HG03520 (cell line): Measurements from ENCODE around the gene RUNX2.
"Not testable (repeated sequence)": the region's sequence is repeated elsewhere in the genome, so short reads cannot be mapped to it uniquely, and the experiment has no call there.

Source experiments
- ATAC-seq: cut with Tn5 transposase; IDR thresholded peaks from one replicate; pipeline ENCODE4 v1.9.1; 2021; ENCODE audit warnings: mild to moderate bottlenecking, moderate library complexity; ENCODE audit not compliant: unreplicated experiment

RUNX2 gene

DNA sequence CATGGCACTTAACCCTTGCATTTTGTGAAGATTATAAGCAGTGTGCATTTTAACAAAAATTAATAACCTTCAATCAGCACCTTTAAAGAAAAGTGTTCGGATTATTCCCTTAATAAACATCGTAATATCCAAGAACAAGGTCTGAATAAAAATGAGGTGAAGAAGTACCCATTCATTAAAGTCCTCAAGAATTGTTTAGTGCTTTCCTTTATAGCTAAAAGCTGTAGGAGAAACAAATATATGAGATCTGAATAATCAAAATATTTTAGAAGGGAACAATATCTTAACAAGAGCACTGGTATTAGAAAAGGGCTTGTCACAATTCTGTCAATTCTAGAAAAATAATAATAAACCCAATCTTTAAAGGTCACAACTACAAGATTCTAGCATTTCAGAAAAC is 217.3 kb downstream of the RUNX2 start:
- no peak for ATAC-seq

DNA sequence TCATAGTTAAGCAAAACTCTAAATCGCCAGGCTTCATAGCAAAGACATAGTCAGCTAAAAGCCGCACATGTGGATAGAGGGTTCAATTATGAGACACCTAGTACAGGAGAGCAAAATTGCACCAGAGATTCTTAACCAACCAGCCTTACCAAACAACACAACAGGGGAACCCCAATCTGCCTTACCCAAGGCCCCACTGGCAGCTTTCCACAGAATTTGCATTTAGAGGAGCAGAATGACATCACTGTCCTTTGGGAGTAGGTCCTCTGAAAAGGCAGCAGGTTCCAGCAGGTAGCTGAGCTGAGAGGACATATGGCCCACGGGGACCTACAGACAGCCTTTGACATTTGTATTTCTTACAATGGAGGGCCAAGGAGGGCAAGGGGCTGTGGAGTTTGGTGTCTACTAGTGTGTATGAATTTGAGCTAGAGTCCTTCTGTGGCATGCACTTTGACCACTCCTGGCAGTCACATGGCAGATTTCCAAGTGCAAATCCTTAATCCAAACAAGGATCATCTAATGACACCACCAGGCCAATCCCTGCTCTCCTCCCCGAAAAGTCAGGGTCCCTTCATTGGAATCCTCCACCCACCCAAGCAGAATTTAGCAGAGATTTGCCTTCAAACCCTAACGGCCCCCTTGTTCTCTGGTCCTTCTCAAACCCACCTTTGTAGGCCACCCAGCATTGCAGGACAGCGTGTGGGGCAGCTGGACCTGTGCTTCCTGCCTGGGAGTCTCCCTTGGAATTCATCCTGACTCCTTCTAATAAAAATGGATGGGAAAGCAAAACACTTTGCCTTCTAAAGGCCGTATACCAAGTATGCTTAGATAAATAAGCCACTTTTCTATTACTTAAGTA is 220.8 kb downstream of the RUNX2 start:
- ATAC-seq = peak; percentile 90

DNA sequence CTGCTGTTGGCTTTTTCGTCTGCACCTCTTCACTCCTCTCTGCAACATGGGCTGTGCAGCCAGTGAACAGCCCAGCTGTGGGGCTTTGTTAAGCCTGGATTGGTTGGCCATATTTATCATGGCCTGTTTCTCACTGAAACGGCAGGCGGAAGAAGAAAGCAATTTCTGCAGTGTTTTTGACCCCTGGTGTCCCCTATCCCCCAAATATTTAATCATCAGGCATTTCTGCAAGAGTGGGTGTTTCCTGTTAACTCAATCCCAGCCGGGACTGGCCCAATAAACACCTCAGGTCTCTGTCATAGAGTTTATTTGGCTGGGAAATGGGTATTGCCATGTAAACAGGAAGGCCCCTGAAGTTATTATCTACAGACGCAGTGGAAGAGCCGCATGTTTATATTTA is 224.4 kb downstream of the RUNX2 start:
- ATAC-seq = no peak

DNA sequence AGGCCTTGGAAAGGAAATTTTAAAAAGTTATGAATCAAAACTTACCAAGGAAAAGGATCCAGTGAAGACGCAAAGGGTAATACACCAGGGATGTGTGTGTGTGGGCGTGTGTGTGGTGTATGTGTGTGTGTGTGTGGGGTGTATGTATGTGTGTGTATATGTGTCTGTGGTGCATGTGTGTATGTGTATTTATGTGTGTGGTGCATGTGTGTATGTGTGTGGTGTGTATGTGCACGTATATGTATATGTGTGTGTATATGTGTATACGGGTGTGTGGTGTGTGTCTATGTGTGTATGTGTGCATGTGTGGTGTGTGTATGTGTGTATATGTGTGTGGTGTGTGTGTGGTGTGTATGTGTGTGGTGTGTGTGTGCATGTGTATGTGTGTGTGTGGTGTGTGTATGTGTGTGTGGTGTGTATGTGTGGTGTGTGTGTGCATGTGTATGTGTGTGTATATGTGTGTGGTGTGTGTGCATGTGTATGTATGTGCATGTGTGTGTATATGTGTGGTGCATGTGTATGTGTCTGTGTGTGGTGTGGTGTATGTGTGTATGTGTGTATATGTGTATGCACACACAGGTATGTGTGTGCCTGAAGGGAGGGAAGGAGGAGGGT is 225.7 kb downstream of the RUNX2 start:
- no peak for ATAC-seq

DNA sequence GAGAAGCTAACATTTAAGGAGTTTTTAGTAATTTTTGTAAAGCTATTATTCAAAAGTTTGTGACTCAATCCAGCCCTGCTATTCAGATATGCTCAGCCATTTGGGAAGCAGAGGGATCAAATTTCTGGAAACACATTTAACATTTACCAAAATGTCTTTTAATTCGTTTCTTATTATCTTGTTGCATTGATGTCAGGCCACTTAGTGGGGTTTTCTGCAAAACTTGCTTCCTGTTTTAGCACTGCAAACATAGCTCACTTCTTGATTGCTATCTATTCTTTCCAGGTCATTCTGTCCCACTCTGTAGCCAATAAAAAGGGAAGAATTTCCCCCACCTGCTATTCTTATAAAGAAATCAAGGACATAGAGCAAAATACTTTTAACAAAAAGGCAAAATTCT is 226.5 kb downstream of the RUNX2 start:
- no peak for ATAC-seq

DNA sequence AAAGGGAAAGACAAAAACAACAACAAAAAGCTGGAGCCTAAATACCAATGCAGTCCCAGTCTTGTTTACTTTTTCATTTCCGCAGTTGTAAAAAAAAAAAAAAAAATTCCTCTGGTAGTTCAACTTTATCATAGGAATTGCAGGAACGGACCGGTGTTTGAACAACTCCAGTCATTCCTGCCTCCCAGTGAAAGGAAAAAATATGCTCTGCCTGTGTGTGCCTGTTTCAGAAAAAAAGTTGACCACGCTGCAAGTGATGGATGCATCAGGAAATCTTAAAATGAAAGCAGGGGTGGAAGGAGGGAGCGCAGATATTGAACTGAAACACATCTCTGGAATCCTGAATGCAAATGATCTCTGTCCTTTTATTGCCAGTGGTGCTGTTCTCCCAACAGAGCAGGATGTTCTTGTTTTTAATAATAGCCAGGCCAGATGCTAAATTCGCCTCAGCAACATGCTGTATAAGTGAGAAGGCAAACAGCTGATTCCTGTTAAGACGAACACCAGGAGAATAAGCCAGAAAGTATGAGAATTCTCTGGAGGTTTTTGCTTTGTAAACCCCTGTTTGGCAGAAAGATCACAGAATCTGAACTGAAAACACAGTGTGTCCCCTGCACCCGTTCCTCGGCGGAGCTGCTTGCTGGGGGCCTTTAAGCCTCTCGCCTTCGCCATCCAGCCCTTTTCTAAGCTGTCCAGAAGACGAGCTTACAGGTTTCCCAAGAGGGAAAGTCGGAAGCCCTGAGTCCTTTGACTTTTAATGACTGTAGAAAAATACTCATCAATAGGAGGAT is 228.0 kb downstream of the RUNX2 start:
- ATAC-seq = no peak

DNA sequence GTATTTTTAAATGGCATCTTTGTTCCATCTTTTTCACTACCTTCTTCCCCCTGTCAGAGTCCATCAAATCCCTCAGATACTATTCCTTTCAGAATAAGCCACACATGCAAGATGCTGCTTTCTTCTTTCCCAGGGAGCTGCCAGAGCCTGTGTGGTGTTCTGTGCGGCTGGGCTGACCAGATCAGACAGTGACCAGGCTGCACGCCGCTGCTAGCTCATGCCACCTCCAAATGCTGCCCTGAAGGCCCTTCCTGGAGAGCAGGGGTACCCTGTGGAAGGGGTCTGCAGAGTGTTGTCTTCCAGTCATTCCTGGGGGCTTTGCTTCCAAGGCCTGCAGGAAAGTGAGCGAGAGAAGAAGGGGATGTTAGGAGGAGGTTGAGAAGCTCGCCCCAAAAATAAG is 228.7 kb downstream of the RUNX2 start:
- ATAC-seq = no peak

DNA sequence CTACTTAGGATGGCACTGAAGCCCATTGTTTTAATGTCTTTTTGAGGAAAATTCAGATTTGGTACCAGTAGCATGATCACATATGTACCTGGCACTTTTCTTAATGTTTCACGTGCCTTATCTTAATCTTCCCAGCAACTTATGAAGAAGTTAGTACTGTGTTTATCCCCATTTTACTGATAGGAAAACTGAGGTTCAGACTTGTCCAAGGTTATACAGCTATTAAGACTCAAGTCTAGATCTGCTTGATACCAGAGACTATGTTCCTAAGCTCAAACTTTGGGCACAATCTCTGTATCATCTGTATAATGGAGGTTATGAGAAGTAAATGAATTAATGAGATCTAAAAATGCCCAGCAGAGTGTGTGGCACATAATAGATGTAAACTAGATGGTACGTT is 229.3 kb downstream of the RUNX2 start:
- no peak for ATAC-seq

DNA sequence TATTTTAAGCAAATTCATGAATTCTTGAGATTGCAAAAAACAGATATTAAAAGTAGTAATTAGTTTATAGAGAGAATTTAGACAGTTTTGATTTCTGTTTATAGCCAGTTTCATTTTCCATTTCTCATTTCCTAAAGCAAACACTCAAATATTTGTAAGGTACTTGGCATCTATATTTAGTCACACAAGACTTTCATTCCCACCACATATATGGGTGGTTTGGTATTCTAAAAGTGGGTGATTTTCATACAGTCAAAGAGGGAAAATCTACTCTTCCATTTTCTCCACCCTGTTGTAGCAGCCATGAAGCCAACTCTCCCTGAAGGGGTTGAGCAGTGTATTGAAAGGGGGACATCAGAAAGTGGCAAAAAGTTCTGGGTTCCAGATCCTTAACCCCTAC is 230.7 kb downstream of the RUNX2 start:
- no peak for ATAC-seq

DNA sequence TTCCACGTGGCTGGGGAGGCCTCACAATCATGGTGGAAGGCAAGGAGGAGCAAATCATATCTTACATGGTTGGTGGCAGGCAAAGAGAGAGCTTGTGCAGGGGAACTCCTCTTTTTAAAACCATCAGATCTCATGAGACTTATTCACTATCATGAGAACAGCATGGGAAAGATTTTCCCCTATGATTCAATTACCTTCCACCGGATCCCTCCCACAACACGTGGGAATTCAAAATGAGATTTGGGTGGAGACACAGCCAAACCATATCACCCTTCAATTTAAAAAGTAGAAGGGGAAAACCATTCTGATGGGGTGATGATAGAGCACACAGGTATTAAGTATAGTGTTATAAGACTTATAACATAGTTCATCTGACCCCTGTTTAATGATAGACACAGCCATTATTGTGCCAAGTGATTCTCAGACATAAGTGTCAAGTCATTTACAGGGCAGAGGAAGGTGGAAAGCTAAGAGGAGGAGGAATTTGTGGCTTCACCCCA is 232.2 kb downstream of the RUNX2 start:
- not testable (repeated sequence) for ATAC-seq

DNA sequence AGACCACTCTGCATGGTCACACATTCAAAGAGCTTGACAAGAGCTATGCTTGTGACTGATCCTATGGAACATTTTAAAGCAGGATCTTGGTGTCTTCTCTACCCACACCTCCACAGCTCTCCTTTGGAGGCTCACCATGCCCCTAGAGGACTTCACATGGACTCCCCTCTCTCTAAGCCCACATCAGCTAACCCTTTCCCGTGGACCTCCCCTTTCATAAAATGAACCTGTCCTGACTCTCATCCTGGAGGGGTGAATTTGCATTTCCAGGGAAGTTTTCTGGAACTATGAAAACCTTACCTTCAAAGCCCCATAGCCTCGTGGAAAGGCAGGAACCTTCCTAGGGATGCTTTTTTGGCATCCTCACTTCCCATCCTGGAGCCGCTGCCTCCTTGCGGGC is 234.0 kb downstream of the RUNX2 start:
- no peak for ATAC-seq

DNA sequence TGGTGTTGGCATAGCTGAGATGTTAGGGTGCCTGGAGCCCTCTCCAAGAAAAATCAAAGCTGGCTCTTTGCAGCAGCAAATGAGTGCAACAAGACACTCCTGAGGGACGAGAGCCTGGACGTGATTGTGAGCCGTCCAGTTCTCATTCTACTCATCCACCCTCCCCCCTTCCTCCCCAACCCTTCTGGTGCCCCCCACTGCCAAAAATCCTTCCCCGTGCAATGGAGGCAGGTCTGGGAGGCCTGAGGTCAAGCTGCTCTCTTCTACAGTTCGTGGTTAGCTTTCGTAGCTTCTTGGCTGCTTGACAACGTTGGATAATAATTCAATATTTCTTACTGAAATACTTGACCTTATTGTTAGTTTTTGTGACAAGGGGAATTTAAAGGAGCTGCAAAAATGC is 234.9 kb downstream of the RUNX2 start:
- no peak for ATAC-seq

DNA sequence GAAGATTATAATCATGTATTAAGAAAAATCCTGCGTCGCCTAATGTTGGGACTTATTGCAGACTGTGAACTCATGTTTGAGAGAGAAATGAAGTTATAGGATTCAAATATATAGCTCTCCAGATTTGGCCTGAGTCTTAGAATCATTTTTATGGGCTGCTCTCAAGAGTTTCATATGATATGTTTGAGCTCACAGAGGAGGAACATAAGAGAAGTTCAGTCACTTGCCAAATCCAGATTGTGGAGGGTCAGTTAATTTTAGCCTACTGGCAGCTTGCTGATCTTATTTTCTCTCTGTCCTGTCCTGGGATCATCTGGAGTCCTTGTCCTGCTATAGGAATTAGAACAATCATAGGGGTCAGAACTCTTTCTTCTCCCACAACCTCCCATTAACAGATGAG is 235.7 kb downstream of the RUNX2 start:
- ATAC-seq = no peak

DNA sequence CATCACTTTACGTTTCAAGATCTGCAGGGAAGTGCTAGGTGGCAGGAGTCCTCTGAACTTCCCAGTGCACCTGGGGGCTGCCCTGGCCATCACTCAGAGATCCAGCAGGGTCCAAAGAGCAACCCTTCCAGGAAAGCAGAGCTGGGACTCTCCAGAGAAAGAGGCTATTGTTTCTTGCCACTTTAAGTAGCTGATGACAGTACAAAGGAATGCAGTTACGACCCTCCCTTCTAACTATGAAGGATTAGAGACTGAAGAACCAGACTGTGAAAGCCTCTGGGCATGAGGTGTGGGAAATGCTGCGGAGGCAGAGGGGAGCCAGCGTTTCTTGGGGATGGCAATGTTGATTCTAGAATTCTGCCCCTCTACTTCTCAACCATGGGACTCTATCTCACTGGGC is 238.8 kb downstream of the RUNX2 start:
- no peak for ATAC-seq

DNA sequence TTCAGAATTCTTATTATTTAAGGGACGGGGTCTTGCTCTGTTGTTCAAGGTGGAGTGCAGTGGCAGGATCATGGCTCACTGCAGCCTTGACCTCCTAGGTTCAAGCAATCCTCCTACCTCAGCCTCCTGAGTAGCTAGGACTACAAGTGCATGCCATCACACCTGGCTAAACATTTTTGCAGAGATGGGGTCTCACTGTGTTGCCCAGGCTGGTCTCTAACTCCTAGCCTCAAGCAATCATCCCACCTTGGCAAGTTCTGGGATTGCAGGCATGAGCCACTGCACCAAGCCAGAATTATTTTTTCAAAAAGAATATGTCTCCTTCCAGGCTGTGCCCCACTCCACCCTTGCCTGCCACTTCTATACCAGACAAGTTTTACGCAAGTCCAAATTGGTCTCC is 239.7 kb downstream of the RUNX2 start:
- ATAC-seq = no peak

DNA sequence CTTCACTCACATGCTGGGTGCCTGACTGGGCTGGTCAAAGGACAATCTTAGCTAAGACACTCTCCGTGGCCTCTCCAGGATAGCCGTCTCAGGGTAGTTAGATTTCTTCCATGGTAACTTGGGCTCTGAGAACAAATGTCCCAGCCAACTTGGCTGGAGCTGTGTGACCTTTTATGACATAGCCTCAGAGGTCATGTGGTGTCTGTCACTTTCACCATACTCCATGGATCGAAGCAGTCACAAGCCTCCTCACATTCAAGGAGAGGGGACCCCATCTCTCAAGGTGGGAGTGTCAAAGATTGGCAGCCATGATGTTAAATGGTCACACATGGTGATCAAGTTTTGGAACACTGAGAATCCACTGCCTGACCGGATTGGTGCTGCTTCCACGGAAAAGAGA is 240.5 kb downstream of the RUNX2 start:
- no peak for ATAC-seq

DNA sequence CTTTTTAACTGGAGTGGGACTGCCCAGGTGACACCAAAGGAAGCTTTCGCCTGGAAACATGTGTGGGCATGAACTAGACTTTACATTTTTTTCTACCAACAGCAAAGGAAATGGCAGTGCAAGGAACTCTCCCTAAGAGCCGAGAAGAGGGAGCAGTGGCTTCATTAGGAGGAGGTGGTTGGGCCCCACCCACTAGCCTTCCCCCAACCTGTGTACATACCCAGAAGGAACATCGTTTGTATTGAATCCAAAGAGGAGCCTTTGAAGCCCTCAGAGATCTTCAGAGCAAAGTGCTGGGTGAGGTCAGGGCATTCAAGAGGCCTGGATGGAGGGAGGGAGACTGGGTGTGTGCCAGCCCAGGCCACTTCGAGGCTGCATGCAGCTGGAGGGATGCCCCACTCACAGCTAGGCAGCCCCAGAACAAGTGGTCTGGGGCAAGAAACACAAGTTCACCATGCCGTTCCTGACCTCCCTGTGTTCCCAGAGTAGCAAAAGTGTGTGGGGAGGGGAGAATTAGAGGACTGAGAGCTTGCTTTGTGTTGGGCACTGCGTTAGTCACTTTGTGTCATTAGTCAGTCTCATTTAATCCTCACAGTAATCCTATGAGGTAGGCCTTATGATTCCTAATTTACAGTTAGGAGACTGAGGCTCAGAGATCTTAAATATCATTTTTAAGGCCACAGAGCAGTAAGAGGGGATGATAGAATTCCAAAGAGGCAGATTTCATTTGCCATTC is 241.2 kb downstream of the RUNX2 start:
- ATAC-seq = no peak

DNA sequence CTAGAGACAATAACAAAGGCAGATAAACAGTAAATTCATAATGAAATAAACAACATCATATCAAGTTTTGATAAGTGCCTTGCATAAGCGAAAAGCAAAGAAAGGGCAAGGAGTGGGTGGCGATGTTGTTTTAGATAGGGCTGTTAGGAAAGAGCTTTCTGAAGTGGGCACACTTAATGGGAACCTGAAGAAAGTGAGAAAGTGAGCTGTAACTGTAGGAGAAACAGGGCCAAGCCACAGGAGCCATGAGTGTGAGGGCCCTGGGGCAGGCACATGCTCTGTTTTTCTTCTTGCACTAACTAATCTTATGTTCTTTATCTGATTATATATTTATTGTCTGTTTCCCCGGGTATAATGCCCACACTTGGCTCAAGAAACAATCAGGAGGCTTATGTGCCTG is 243.0 kb downstream of the RUNX2 start:
- ATAC-seq = no peak

DNA sequence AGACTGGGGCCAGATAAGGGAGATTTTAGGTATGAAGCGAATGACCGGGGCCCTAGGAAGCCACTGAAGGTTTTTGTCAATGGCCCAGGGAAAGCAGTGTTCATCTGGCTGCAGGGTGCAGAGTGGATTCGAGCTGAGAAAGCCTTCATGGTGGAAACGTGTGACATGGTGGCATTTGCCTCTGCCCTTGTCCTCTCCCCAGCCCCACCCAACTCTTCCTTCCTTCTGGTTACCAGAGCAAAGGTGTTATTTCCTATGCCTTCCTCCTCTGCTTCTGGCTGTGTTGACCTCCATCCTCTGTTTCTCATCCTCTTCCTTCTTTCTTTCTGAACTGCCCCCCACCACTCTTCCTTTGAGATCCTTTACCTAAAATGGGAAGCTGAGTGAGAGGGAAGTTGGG is 244.7 kb downstream of the RUNX2 start:
- no peak for ATAC-seq

DNA sequence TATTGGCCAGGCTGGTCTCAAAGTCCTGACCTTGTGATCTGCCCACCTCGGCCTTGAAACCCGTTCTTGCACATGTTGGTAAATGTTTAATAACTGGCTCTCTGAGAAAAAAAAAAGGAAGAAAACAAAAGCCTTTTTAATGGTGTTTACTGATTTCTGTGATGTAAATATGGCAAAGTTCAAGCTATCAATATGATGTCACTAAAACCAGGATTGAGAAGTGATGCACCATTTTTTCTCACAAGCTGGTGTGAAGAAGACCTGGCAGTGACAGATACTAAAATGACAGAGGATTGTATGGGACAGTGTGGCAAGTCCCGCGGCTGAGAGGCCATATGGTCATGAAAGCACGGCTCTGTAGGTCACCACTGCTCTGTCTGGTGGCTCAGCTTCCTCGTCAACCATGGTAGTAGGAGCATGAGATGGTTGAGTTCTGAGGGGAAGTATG is 245.9 kb downstream of the RUNX2 start:
- ATAC-seq = no peak

DNA sequence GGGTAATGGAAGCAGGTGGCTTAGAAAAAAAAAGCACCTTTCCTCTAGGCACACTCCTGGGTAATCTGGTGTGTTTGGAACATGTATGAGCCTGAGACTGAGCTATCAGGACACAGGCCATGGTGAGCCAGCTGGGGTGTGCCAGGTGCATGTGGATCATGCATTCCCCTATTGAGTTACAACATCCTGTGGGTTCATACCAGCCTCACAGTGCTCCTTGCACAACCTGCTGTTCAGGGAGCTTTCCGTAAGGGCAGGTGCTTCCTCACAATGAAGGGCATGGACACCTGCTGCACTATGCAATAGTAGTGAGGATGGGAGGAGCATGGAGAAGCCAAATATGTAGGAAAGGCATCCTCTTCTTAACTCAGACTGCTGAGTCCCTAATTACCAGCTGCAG is 246.8 kb downstream of the RUNX2 start:
- ATAC-seq = no peak
